DMS53 (cell line): ENCODE data around the gene SYF2.
"Not testable (repeated sequence)": the region's sequence is repeated elsewhere in the genome, so short reads cannot be mapped to it uniquely, and the experiment has no call there.

Source experiments
- DNase-seq: peaks from one replicate; lab custom pipeline; 2025; lab: John Stamatoyannopoulos, UW

The SYF2 gene

GRCh38 chr1:25232027-25232865 is at the start of gene SYF2:
TSS of gene SYF2 (minus strand) at chr1:25232502. CDS start at chr1:25232467, 35 bp downstream.
- DNase-seq = peak; percentile 94

- not testable (repeated sequence) for DNase-seq
These were observed 47.4 kb upstream of the SYF2 start for GRCh38 chr1:25279693-25280111.

GRCh38 chr1:25278790-25279189 is 46.5 kb upstream of the SYF2 start:
- not testable (repeated sequence) for DNase-seq

GRCh38 chr1:25278358-25278757 is 46.1 kb upstream of the SYF2 start:
- not testable (repeated sequence) for DNase-seq

- not testable (repeated sequence) for DNase-seq
These were observed 45.0 kb upstream of the SYF2 start for GRCh38 chr1:25277295-25277694.

GRCh38 chr1:25275648-25276047 is 43.3 kb upstream of the SYF2 start:
- not testable (repeated sequence) for DNase-seq

GRCh38 chr1:25272238-25272637 is 39.9 kb upstream of the SYF2 start, which contains the start of gene RHD:
TSS of gene RHD (plus strand) at chr1:25272509. CDS start at chr1:25272548, 39 bp downstream.
- DNase-seq = not testable (repeated sequence)

- not testable (repeated sequence) for DNase-seq
These were observed 36.0 kb upstream of the SYF2 start for GRCh38 chr1:25268143-25268760.

GRCh38 chr1:25267288-25268142 is 35.2 kb upstream of the SYF2 start:
- not testable (repeated sequence) for DNase-seq

GRCh38 chr1:25266554-25267287 is 34.4 kb upstream of the SYF2 start:
- not testable (repeated sequence) for DNase-seq

- not testable (repeated sequence) for DNase-seq
These were observed 28.0 kb upstream of the SYF2 start for GRCh38 chr1:25260336-25260735.

GRCh38 chr1:25259813-25260212 is 27.5 kb upstream of the SYF2 start:
- not testable (repeated sequence) for DNase-seq

- no peak for DNase-seq
These were observed 24.9 kb upstream of the SYF2 start for GRCh38 chr1:25257196-25257595.

GRCh38 chr1:25256578-25256965 is 24.3 kb upstream of the SYF2 start:
- DNase-seq = no peak

- no peak for DNase-seq
These were observed 23.6 kb upstream of the SYF2 start for GRCh38 chr1:25255706-25256577.

GRCh38 chr1:25253911-25254310 is 21.6 kb upstream of the SYF2 start:
- DNase-seq = no peak

- DNase-seq = no peak
These were observed 15.8 kb upstream of the SYF2 start for GRCh38 chr1:25247829-25248754.

- peak; percentile 99 for DNase-seq
These were observed 14.9 kb upstream of the SYF2 start, which contains the start of gene RSRP1 for GRCh38 chr1:25247024-25247828. TSS of gene RSRP1 (minus strand) at chr1:25247454. CDS start at chr1:25246963, 491 bp downstream.
